BLaER1 treated with 17β-estradiol and CSF1 and Interleukin-3, amounts not matched to agents 10 nM and 100 nM (cell line): Measurements from ENCODE around the gene FGB.

Experiments used
- H3K27ac ChIP-seq, 11 experiments: shearing (Covaris generic); formaldehyde crosslinking; 2 replicates each; pipeline ENCODE4 v1.8.1; 2022
- H3K27me3 ChIP-seq, 11 experiments: shearing (Covaris generic); formaldehyde crosslinking; 2 replicates each; pipeline ENCODE4 v1.8.1; 2022
- H3K36me3 ChIP-seq, 11 experiments: shearing (Covaris generic); formaldehyde crosslinking; 2 replicates each; pipeline ENCODE4 v1.8.1; 2022
- H3K4me1 ChIP-seq, 10 experiments: shearing (Covaris generic); formaldehyde crosslinking; 2 replicates each; pipeline ENCODE4 v1.8.1; 2022
- H3K4me2 ChIP-seq, 11 experiments: shearing (Covaris generic); formaldehyde crosslinking; 2 replicates each; pipeline ENCODE4 v1.8.1; 2022
- H3K4me3 ChIP-seq, 10 experiments: shearing (Covaris generic); formaldehyde crosslinking; 2 replicates each; pipeline ENCODE4 v1.8.1; 2022
- H3K9ac ChIP-seq, 11 experiments: shearing (Covaris generic); formaldehyde crosslinking; 2 replicates each; pipeline ENCODE4 v1.8.1; 2022
- H3K9me3 ChIP-seq, 11 experiments: shearing (Covaris generic); formaldehyde crosslinking; replicated peaks in 1 of 11; 2 replicates each; pipeline ENCODE4 v1.8.1; 2022
- H4K20me1 ChIP-seq, 11 experiments: shearing (Covaris generic); formaldehyde crosslinking; 2 replicates each; pipeline ENCODE4 v1.8.1; 2022
- Cebpa-rat ChIP-seq, 11 experiments: shearing (Covaris generic); IDR thresholded peaks; 2 replicates each; pipeline ENCODE4 v1.8.1; 2022

Gene FGB

DNA sequence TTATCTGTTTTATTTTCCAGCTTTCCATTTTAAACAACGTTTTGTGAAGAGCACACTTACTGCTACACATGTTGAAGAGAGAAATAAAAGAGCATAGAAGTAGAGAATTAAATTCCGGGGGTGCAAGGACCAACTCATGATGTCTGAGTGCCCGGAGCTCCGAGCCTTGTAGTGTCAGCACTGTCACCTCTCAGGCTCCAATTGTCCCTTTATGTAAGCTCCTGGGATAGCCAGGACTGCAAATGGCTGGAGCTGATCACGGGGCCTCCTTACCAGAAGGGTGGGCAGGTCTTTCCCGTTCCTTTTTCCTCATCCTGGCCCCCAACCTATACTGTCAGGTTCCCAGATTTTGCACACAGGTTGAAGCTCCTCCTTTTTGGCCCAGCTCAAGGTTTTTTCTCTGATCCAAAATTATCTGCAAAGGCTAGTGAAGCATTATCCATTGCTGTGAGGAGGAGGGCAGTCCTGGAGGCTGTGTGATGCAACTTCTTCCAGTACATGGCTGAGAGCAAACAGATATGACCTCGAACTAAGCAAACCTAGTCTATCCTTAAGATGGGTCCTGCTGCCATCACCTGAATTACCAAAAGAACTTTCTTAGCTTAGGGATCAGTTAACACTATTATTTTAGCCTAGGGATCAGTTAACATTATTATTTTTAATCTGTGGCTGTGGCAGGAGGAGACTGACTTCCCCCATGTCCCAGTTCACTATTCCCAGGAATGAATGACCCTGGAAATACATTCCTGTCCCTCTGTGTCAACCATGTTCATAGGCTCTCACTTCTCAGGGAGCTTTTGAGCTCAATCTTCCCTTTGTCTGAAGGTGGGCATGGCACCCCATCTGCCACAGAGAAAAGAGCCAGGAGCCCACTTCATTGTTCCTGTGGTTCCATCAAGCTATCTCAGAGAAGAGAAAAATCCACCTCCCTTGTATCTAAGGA is 49.9 kb downstream of the FGB start, which contains the start of gene FGG:
Gene FGG, minus strand, starts transcription at position 185 of the 943 bp plus-strand sequence. Its CDS starts 47 bp downstream, at position 138.
- Histone ChIP-seq H3K4me2 (no peak within 1 kb of the TSS), H3K9ac (no peak within 1 kb of the TSS), H3K4me1 (peaks cover 0 to 11% (median 8%) of the 10 kb centered on the region in 10 experiments; a peak in 10 of 20 replicates), H4K20me1 (no peaks in the 10 kb centered on the region), H3K27me3 (no peaks in the 10 kb centered on the region), H3K36me3 (no peaks in the 10 kb centered on the region), H3K27ac (no peak within 1 kb of the TSS), H3K9me3 (no peaks in the 10 kb centered on the region), H3K4me3 (no peak within 1 kb of the TSS)
- TF ChIP-seq Cebpa-rat (IDR thresholded peaks at IDR 0.05): no peak

- H3K9me3 ChIP-seq: no peaks in the 10 kb centered on the region
- no peak overlapping the region for H3K27ac ChIP-seq
- no peak for TF ChIP-seq Cebpa-rat (IDR thresholded peaks at IDR 0.05)
- H3K9ac ChIP-seq: no peak overlapping the region
- no peak overlapping the region for H3K4me2 ChIP-seq
- H3K36me3 ChIP-seq: no peaks in the 10 kb centered on the region
- no peaks in the 10 kb centered on the region for H4K20me1 ChIP-seq
- H3K4me1 ChIP-seq: peaks cover 0 to 11% (median 8%) of the 10 kb centered on the region in 10 experiments; a peak in 10 of 20 replicates
- no peak overlapping the region for H3K4me3 ChIP-seq
- H3K27me3 ChIP-seq: no peaks in the 10 kb centered on the region
Measured at GRCh38 chr4:154614306-154614705, 51.5 kb downstream of the FGB start.

DNA sequence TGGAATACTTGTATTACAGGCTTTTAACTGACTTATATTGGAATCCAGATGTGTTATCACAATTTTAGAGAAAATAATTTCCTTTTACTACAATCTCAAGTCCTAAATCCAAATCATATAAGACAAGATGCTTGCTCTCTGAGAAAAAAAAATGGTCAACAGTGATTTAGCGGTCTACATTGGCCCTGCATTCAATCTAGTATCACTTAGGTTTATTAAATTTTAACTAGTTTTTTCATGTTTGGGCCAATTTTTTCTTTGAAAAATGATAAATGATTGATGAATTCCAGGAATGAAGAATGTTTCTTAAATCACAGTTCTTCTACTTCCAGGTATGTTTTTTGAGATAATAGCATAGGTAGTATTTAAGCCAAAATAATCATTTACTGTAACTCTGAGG is 52.4 kb downstream of the FGB start:
- H3K36me3 ChIP-seq: no peaks in the 10 kb centered on the region
- no peak overlapping the region for H3K27ac ChIP-seq
- TF ChIP-seq Cebpa-rat (IDR thresholded peaks at IDR 0.05): no peak
- no peak overlapping the region for H3K4me3 ChIP-seq
- no peaks in the 10 kb centered on the region for H3K9me3 ChIP-seq
- H3K27me3 ChIP-seq: no peaks in the 10 kb centered on the region
- H3K4me2 ChIP-seq: no peak overlapping the region
- H4K20me1 ChIP-seq: no peaks in the 10 kb centered on the region
- H3K4me1 ChIP-seq: peaks cover 0 to 11% (median 8%) of the 10 kb centered on the region in 10 experiments; a peak in 10 of 20 replicates
- H3K9ac ChIP-seq: no peak overlapping the region

- H3K4me2 ChIP-seq: peak overlapping the region; percentile 1 to 50 (median 36); a peak in 15 of 22 replicates
- H3K36me3 ChIP-seq: no peaks in the 10 kb centered on the region
- no peaks in the 10 kb centered on the region for H3K9me3 ChIP-seq
- H3K9ac ChIP-seq: no peak overlapping the region
- H4K20me1 ChIP-seq: no peaks in the 10 kb centered on the region
- H3K4me1 ChIP-seq: peaks cover 0 to 11% (median 8%) of the 10 kb centered on the region in 10 experiments; a peak in 10 of 20 replicates
- no peaks in the 10 kb centered on the region for H3K27me3 ChIP-seq
- peak overlapping the region in 4 of 11 experiments; percentile 5 to 34 (median 11); a peak in 6 of 22 replicates for H3K27ac ChIP-seq
- no peak for TF ChIP-seq Cebpa-rat (IDR thresholded peaks at IDR 0.05)
- H3K4me3 ChIP-seq: no peak overlapping the region
Measured at GRCh38 chr4:154616287-154616686, 53.5 kb downstream of the FGB start.

DNA sequence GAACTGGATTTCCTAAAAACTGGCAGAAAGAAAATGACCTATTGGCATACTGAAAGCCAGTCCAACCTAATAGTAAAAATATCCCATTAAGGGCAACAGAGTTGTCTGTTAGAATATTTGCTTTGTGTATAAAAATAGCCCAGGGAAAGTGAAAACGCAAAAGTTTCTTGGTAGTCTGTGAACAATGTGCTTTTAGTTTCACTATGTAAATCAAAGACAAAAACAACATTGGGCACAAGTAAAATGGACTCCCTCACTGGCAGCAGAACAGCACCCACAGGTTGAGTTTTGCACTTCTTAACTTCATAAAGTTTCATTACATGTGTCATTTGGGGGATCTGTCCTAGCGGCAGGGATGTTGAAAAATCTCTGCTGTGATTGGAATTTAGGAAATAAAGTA is 53.9 kb downstream of the FGB start:
- no peaks in the 10 kb centered on the region for H4K20me1 ChIP-seq
- H3K9me3 ChIP-seq: no peaks in the 10 kb centered on the region
- H3K4me3 ChIP-seq: no peak overlapping the region
- H3K4me1 ChIP-seq: peaks cover 0 to 11% (median 8%) of the 10 kb centered on the region in 10 experiments; a peak in 10 of 20 replicates
- no peaks in the 10 kb centered on the region for H3K36me3 ChIP-seq
- no peak for TF ChIP-seq Cebpa-rat (IDR thresholded peaks at IDR 0.05)
- peak overlapping the region in 4 of 11 experiments; percentile 5 to 34 (median 11); a peak in 7 of 22 replicates for H3K27ac ChIP-seq
- no peak overlapping the region for H3K9ac ChIP-seq
- H3K27me3 ChIP-seq: no peaks in the 10 kb centered on the region
- peak overlapping the region; percentile 1 to 50 (median 36); a peak in 15 of 22 replicates for H3K4me2 ChIP-seq

GRCh38 chr4:154617820-154618317 is 55.1 kb downstream of the FGB start:
- no peak overlapping the region for H3K9ac ChIP-seq
- no peaks in the 10 kb centered on the region for H3K36me3 ChIP-seq
- TF ChIP-seq Cebpa-rat (IDR thresholded peaks at IDR 0.05): no peak
- H3K27me3 ChIP-seq: no peaks in the 10 kb centered on the region
- no peak overlapping the region for H3K4me3 ChIP-seq
- peaks cover 0 to 11% (median 8%) of the 10 kb centered on the region in 10 experiments; a peak in 10 of 20 replicates for H3K4me1 ChIP-seq
- no peak overlapping the region for H3K4me2 ChIP-seq
- no peaks in the 10 kb centered on the region for H3K9me3 ChIP-seq
- H4K20me1 ChIP-seq: no peaks in the 10 kb centered on the region
- no peak overlapping the region for H3K27ac ChIP-seq

GRCh38 chr4:154618708-154619315 is 56.0 kb downstream of the FGB start:
- no peak overlapping the region for H3K27ac ChIP-seq
- H3K4me1 ChIP-seq: peaks cover 0 to 11% (median 8%) of the 10 kb centered on the region in 10 experiments; a peak in 10 of 20 replicates
- TF ChIP-seq Cebpa-rat (IDR thresholded peaks at IDR 0.05): no peak
- H3K4me3 ChIP-seq: no peak overlapping the region
- H3K9me3 ChIP-seq: no peaks in the 10 kb centered on the region
- no peaks in the 10 kb centered on the region for H4K20me1 ChIP-seq
- H3K27me3 ChIP-seq: no peaks in the 10 kb centered on the region
- no peak overlapping the region for H3K9ac ChIP-seq
- no peak overlapping the region for H3K4me2 ChIP-seq
- no peaks in the 10 kb centered on the region for H3K36me3 ChIP-seq

DNA sequence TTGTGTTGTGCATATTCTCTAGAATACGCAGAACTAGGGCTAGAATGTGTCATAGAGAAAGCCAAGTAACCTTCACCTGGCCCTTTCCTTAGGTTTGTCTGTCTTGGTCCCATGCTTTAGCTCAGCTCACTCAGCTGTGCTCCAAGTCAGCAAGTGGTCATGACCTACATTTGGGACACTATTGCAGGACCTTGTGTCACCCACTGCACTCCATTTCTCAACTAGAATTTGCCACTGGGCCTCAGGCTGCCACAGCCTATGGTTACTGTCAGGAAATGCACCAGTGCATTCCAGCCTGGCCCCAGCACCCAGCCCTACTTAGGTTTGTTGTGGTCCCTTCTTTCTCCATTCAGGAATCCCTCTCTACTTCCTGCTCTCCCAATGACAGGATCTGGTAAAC is 57.3 kb downstream of the FGB start:
- no peaks in the 10 kb centered on the region for H3K9me3 ChIP-seq
- no peak overlapping the region for H3K4me2 ChIP-seq
- H4K20me1 ChIP-seq: no peaks in the 10 kb centered on the region
- H3K36me3 ChIP-seq: no peaks in the 10 kb centered on the region
- H3K4me1 ChIP-seq: peaks cover 0 to 11% (median 8%) of the 10 kb centered on the region in 10 experiments; a peak in 10 of 20 replicates
- no peak overlapping the region for H3K4me3 ChIP-seq
- no peak for TF ChIP-seq Cebpa-rat (IDR thresholded peaks at IDR 0.05)
- H3K27ac ChIP-seq: no peak overlapping the region
- H3K27me3 ChIP-seq: no peaks in the 10 kb centered on the region
- no peak overlapping the region for H3K9ac ChIP-seq
